ENCODE data around the gene TMPRSS5.

Gene TMPRSS5

GRCh38 chr11:113670149-113670830 lies 35.8 kb downstream of the TMPRSS5 start:
- Histone ChIP-seq H3K9me2 (replicated peaks; ENCODE audit: control insufficient read depth, low read length) (no peaks in the 10 kb centered on the region), H3K27ac (ENCODE audit: low read depth, low read length) (no peak overlapping the region), H3K9me3 (ENCODE audit: control insufficient read depth, insufficient read depth, low read length) (no peaks in the 10 kb centered on the region), H3K79me2 (ENCODE audit: control insufficient read depth, low read length) (no peaks in the 10 kb centered on the region), H4K20me1 (ENCODE audit: control insufficient read depth, insufficient read depth, low read depth, low read length) (no peaks in the 10 kb centered on the region), H3F3A (ENCODE audit: control insufficient read depth, insufficient read depth) (no peaks in the 10 kb centered on the region), H3K4me3 (ENCODE audit: low read length) (no peak overlapping the region), H3K36me3 (ENCODE audit: control insufficient read depth, low read length) (no peaks in the 10 kb centered on the region), H3K27me3 (ENCODE audit: control insufficient read depth, low read length) (no peaks in the 10 kb centered on the region), H3K4me2 (ENCODE audit: low read length) (no peak overlapping the region), H3K4me1 (ENCODE audit: control insufficient read depth, low read length) (no peaks in the 10 kb centered on the region)
- TF ChIP-seq EZH2phosphoT487 (IDR thresholded peaks at IDR 0.05; ENCODE audit: borderline replicate concordance, low read length), result no peak
- no peak for TF ChIP-seq CTCF (IDR thresholded peaks at IDR 0.05; ENCODE audit: low read depth, low read length, poor library complexity, severe bottlenecking)

- no peak for TF ChIP-seq CTCF (IDR thresholded peaks at IDR 0.05; ENCODE audit: low read depth, low read length, poor library complexity, severe bottlenecking)
- TF ChIP-seq EZH2phosphoT487 (IDR thresholded peaks at IDR 0.05; ENCODE audit: borderline replicate concordance, low read length), result no peak
- no peak overlapping the region for H3K4me2 ChIP-seq (ENCODE audit: low read length)
- H3K4me1 ChIP-seq (ENCODE audit: control insufficient read depth, low read length), result no peaks in the 10 kb centered on the region
- H3K9me2 ChIP-seq (replicated peaks; ENCODE audit: control insufficient read depth, low read length), result no peaks in the 10 kb centered on the region
- no peaks in the 10 kb centered on the region for H3K27me3 ChIP-seq (ENCODE audit: control insufficient read depth, low read length)
- H3K79me2 ChIP-seq (ENCODE audit: control insufficient read depth, low read length), result no peaks in the 10 kb centered on the region
- H3F3A ChIP-seq (ENCODE audit: control insufficient read depth, insufficient read depth), result no peaks in the 10 kb centered on the region
- no peak overlapping the region for H3K4me3 ChIP-seq (ENCODE audit: low read length)
- no peaks in the 10 kb centered on the region for H4K20me1 ChIP-seq (ENCODE audit: control insufficient read depth, insufficient read depth, low read depth, low read length)
- H3K27ac ChIP-seq (ENCODE audit: low read depth, low read length), result no peak overlapping the region
- H3K9me3 ChIP-seq (ENCODE audit: control insufficient read depth, insufficient read depth, low read length), result no peaks in the 10 kb centered on the region
- H3K36me3 ChIP-seq (ENCODE audit: control insufficient read depth, low read length), result no peaks in the 10 kb centered on the region
Observed at GRCh38 chr11:113668255-113668654, 37.9 kb downstream of the TMPRSS5 start.

GRCh38 chr11:113667801-113668200 lies 38.3 kb downstream of the TMPRSS5 start:
- no peaks in the 10 kb centered on the region for H3K79me2 ChIP-seq (ENCODE audit: control insufficient read depth, low read length)
- H3K4me2 ChIP-seq (ENCODE audit: low read length), result no peak overlapping the region
- no peaks in the 10 kb centered on the region for H3K36me3 ChIP-seq (ENCODE audit: control insufficient read depth, low read length)
- no peaks in the 10 kb centered on the region for H3F3A ChIP-seq (ENCODE audit: control insufficient read depth, insufficient read depth)
- no peak overlapping the region for H3K27ac ChIP-seq (ENCODE audit: low read depth, low read length)
- H4K20me1 ChIP-seq (ENCODE audit: control insufficient read depth, insufficient read depth, low read depth, low read length), result no peaks in the 10 kb centered on the region
- no peak overlapping the region for H3K4me3 ChIP-seq (ENCODE audit: low read length)
- H3K9me2 ChIP-seq (replicated peaks; ENCODE audit: control insufficient read depth, low read length), result no peaks in the 10 kb centered on the region
- no peaks in the 10 kb centered on the region for H3K9me3 ChIP-seq (ENCODE audit: control insufficient read depth, insufficient read depth, low read length)
- H3K27me3 ChIP-seq (ENCODE audit: control insufficient read depth, low read length), result no peaks in the 10 kb centered on the region
- H3K4me1 ChIP-seq (ENCODE audit: control insufficient read depth, low read length), result no peaks in the 10 kb centered on the region
- TF ChIP-seq EZH2phosphoT487 (IDR thresholded peaks at IDR 0.05; ENCODE audit: borderline replicate concordance, low read length), result no peak
- TF ChIP-seq CTCF (IDR thresholded peaks at IDR 0.05; ENCODE audit: low read depth, low read length, poor library complexity, severe bottlenecking), result no peak
